Measurements from ENCODE around the gene FBXO44.

FBXO44 gene

GRCh38 chr1:11657654-11658053 lies 3.0 kb downstream of the FBXO44 start:
- Histone ChIP-seq H3K27ac (ENCODE audit: low read length) (no peak overlapping the region), H3K36me3 (ENCODE audit: control insufficient read depth, insufficient read depth, low read length) (peaks cover 7% of the 10 kb centered on the region; the same call in 1 of the 2 replicates), H3K4me1 (ENCODE audit: control insufficient read depth, insufficient read depth, low read length) (peaks cover 5% of the 10 kb centered on the region; the same call in 1 of the 2 replicates), H3K27me3 (ENCODE audit: control insufficient read depth, insufficient read depth, low read length) (no peaks in the 10 kb centered on the region), H3K9me3 (ENCODE audit: control insufficient read depth, insufficient read depth, low read length) (no peaks in the 10 kb centered on the region), H3K4me3 (ENCODE audit: low read length) (no peak overlapping the region)
- WGBS (ENCODE audit: insufficient coverage, insufficient read length) = no CpG with 5 or more reads among the region's 6 CpGs
- DNase-seq (ENCODE audit: low read depth, low spot score) = no peak

- Histone ChIP-seq H3K4me3 (ENCODE audit: low read length) (no peak overlapping the region), H3K27ac (ENCODE audit: low read length) (no peak overlapping the region), H3K27me3 (ENCODE audit: control insufficient read depth, insufficient read depth, low read length) (no peaks in the 10 kb centered on the region), H3K36me3 (ENCODE audit: control insufficient read depth, insufficient read depth, low read length) (peaks cover 7% of the 10 kb centered on the region; the same call in 1 of the 2 replicates), H3K4me1 (ENCODE audit: control insufficient read depth, insufficient read depth, low read length) (peaks cover 3% of the 10 kb centered on the region; the same call in 1 of the 2 replicates), H3K9me3 (ENCODE audit: control insufficient read depth, insufficient read depth, low read length) (no peaks in the 10 kb centered on the region)
- no peak for DNase-seq (ENCODE audit: low read depth, low spot score)
- WGBS (ENCODE audit: insufficient coverage, insufficient read length) = no CpG with 5 or more reads among the region's 23 CpGs
These were observed 3.9 kb downstream of the FBXO44 start for GRCh38 chr1:11658542-11658941.

- no peak overlapping the region for H3K27ac ChIP-seq (ENCODE audit: low read length)
- WGBS (ENCODE audit: insufficient coverage, insufficient read length) = no CpG with 5 or more reads among the region's 4 CpGs
- peaks cover 7% of the 10 kb centered on the region; the same call in 1 of the 2 replicates for H3K36me3 ChIP-seq (ENCODE audit: control insufficient read depth, insufficient read depth, low read length)
- 0 out of 2 replicates have a peak, but pooled peaks cover 2% of the 10 kb centered on the region for H3K4me1 ChIP-seq (ENCODE audit: control insufficient read depth, insufficient read depth, low read length)
- DNase-seq (ENCODE audit: low read depth, low spot score) = no peak
- H3K4me3 ChIP-seq (ENCODE audit: low read length) = no peak overlapping the region
- H3K9me3 ChIP-seq (ENCODE audit: control insufficient read depth, insufficient read depth, low read length) = no peaks in the 10 kb centered on the region
- no peaks in the 10 kb centered on the region for H3K27me3 ChIP-seq (ENCODE audit: control insufficient read depth, insufficient read depth, low read length)
These were observed 5.1 kb downstream of the FBXO44 start for GRCh38 chr1:11659748-11660147.

GRCh38 chr1:11661103-11661502 lies 6.4 kb downstream of the FBXO44 start:
- Histone ChIP-seq H3K9me3 (ENCODE audit: control insufficient read depth, insufficient read depth, low read length) (no peaks in the 10 kb centered on the region), H3K36me3 (ENCODE audit: control insufficient read depth, insufficient read depth, low read length) (peaks cover 7% of the 10 kb centered on the region; the same call in 1 of the 2 replicates), H3K4me1 (ENCODE audit: control insufficient read depth, insufficient read depth, low read length) (no peaks in the 10 kb centered on the region), H3K27me3 (ENCODE audit: control insufficient read depth, insufficient read depth, low read length) (no peaks in the 10 kb centered on the region), H3K4me3 (ENCODE audit: low read length) (no peak overlapping the region), H3K27ac (ENCODE audit: low read length) (no peak overlapping the region)
- no CpG with 5 or more reads among the region's 17 CpGs for WGBS (ENCODE audit: insufficient coverage, insufficient read length)
- DNase-seq (ENCODE audit: low read depth, low spot score) = no peak

GRCh38 chr1:11664336-11665065 lies 9.8 kb downstream of the FBXO44 start:
- peak overlapping the region; percentile 1; the same call in 1 of the 2 replicates for H3K4me3 ChIP-seq (ENCODE audit: low read length)
- H3K27me3 ChIP-seq (ENCODE audit: control insufficient read depth, insufficient read depth, low read length) = no peaks in the 10 kb centered on the region
- no peak overlapping the region for H3K27ac ChIP-seq (ENCODE audit: low read length)
- 0 out of 2 replicates have a peak, but pooled peaks cover 3% of the 10 kb centered on the region for H3K36me3 ChIP-seq (ENCODE audit: control insufficient read depth, insufficient read depth, low read length)
- no peaks in the 10 kb centered on the region for H3K9me3 ChIP-seq (ENCODE audit: control insufficient read depth, insufficient read depth, low read length)
- WGBS (ENCODE audit: insufficient coverage, insufficient read length) = no CpG with 5 or more reads among the region's 66 CpGs
- no peaks in the 10 kb centered on the region for H3K4me1 ChIP-seq (ENCODE audit: control insufficient read depth, insufficient read depth, low read length)
- no peak for DNase-seq (ENCODE audit: low read depth, low spot score)

- no peak for DNase-seq (ENCODE audit: low read depth, low spot score)
- H3K36me3 ChIP-seq (ENCODE audit: control insufficient read depth, insufficient read depth, low read length) = peaks cover 24% of the 10 kb centered on the region
- no CpG with 5 or more reads among the region's 14 CpGs for WGBS (ENCODE audit: insufficient coverage, insufficient read length)
These were observed 13.8 kb downstream of the FBXO44 start for GRCh38 chr1:11668516-11668915.

GRCh38 chr1:11670747-11671146 lies 16.1 kb downstream of the FBXO44 start:
- Histone ChIP-seq H3K27me3 (ENCODE audit: control insufficient read depth, insufficient read depth, low read length) (no peaks in the 10 kb centered on the region), H3K4me1 (ENCODE audit: control insufficient read depth, insufficient read depth, low read length) (no peaks in the 10 kb centered on the region; the same call in 1 of the 2 replicates), H3K27ac (ENCODE audit: low read length) (no peak overlapping the region), H3K9me3 (ENCODE audit: control insufficient read depth, insufficient read depth, low read length) (no peaks in the 10 kb centered on the region), H3K36me3 (ENCODE audit: control insufficient read depth, insufficient read depth, low read length) (peaks cover 43% of the 10 kb centered on the region), H3K4me3 (ENCODE audit: low read length) (no peak overlapping the region)
- DNase-seq (ENCODE audit: low read depth, low spot score) = no peak
- no CpG with 5 or more reads among the region's 6 CpGs for WGBS (ENCODE audit: insufficient coverage, insufficient read length)

More at GRCh38 chr1:11668516-11668915, 13.8 kb downstream of the FBXO44 start:
- Histone ChIP-seq H3K4me3 (ENCODE audit: low read length) (no peak overlapping the region; the same call in 1 of the 2 replicates), H3K9me3 (ENCODE audit: control insufficient read depth, insufficient read depth, low read length) (no peaks in the 10 kb centered on the region), H3K4me1 (ENCODE audit: control insufficient read depth, insufficient read depth, low read length) (no peaks in the 10 kb centered on the region; the same call in 1 of the 2 replicates), H3K27ac (ENCODE audit: low read length) (no peak overlapping the region), H3K27me3 (ENCODE audit: control insufficient read depth, insufficient read depth, low read length) (no peaks in the 10 kb centered on the region)

- no peaks in the 10 kb centered on the region for H3K27me3 ChIP-seq (ENCODE audit: control insufficient read depth, insufficient read depth, low read length)
- peaks cover 48% of the 10 kb centered on the region for H3K36me3 ChIP-seq (ENCODE audit: control insufficient read depth, insufficient read depth, low read length)
These were observed 16.5 kb downstream of the FBXO44 start for GRCh38 chr1:11671205-11671543.

GRCh38 chr1:11671544-11672286 lies 17.0 kb downstream of the FBXO44 start:
- Histone ChIP-seq H3K4me3 (ENCODE audit: low read length) (no peak overlapping the region), H3K27ac (ENCODE audit: low read length) (no peak overlapping the region), H3K36me3 (ENCODE audit: control insufficient read depth, insufficient read depth, low read length) (peaks cover 50% of the 10 kb centered on the region), H3K27me3 (ENCODE audit: control insufficient read depth, insufficient read depth, low read length) (no peaks in the 10 kb centered on the region), H3K9me3 (ENCODE audit: control insufficient read depth, insufficient read depth, low read length) (no peaks in the 10 kb centered on the region), H3K4me1 (ENCODE audit: control insufficient read depth, insufficient read depth, low read length) (no peaks in the 10 kb centered on the region; the same call in 1 of the 2 replicates)
- DNase-seq (ENCODE audit: low read depth, low spot score) = no peak
- WGBS (ENCODE audit: insufficient coverage, insufficient read length) = no CpG with 5 or more reads among the region's 14 CpGs

More at GRCh38 chr1:11671205-11671543, 16.5 kb downstream of the FBXO44 start:
- WGBS (ENCODE audit: insufficient coverage, insufficient read length) = no CpG with 5 or more reads among the region's 6 CpGs
- Histone ChIP-seq H3K27ac (ENCODE audit: low read length) (no peak overlapping the region), H3K4me3 (ENCODE audit: low read length) (no peak overlapping the region), H3K9me3 (ENCODE audit: control insufficient read depth, insufficient read depth, low read length) (no peaks in the 10 kb centered on the region), H3K4me1 (ENCODE audit: control insufficient read depth, insufficient read depth, low read length) (no peaks in the 10 kb centered on the region; the same call in 1 of the 2 replicates)
- no peak for DNase-seq (ENCODE audit: low read depth, low spot score)

GRCh38 chr1:11673089-11673769 lies 18.6 kb downstream of the FBXO44 start:
- Histone ChIP-seq H3K27ac (ENCODE audit: low read length) (no peak overlapping the region), H3K4me3 (ENCODE audit: low read length) (no peak overlapping the region), H3K36me3 (ENCODE audit: control insufficient read depth, insufficient read depth, low read length) (peaks cover 56% of the 10 kb centered on the region), H3K4me1 (ENCODE audit: control insufficient read depth, insufficient read depth, low read length) (no peaks in the 10 kb centered on the region; the same call in 1 of the 2 replicates), H3K9me3 (ENCODE audit: control insufficient read depth, insufficient read depth, low read length) (no peaks in the 10 kb centered on the region), H3K27me3 (ENCODE audit: control insufficient read depth, insufficient read depth, low read length) (no peaks in the 10 kb centered on the region)
- no CpG with 5 or more reads among the region's 14 CpGs for WGBS (ENCODE audit: insufficient coverage, insufficient read length)
- DNase-seq (ENCODE audit: low read depth, low spot score) = no peak
